Measurements from ENCODE around the gene GABRG3. TPM values are rescaled to one million over a fixed set of nuclear protein-coding genes. Genes with fewer than 3 reads are reported as not detected.

Gene GABRG3
- total RNA-seq, 1 donor from 2014 or later = 0.08 TPM

DNA sequence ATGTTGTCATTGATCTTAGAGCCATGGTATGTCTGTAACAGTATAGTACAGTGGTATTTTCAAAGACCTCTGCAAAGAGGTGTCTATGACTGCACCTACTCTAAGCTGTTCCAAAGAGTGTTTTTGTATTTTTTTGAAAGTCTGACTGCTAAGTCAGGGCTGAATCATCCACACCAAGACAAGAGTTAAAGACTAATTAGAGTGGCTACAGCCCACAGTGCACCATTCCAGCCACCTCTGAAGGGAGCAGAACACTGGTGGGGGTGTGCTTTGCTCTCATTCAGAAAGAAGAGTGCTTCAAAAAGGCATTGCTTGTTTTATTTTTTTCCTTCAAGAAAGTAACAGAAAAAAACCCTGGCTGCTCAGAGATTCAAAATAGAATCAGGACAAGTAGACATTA is 301.4 kb downstream of the GABRG3 start:
- TF ChIP-seq, protein P1, sequence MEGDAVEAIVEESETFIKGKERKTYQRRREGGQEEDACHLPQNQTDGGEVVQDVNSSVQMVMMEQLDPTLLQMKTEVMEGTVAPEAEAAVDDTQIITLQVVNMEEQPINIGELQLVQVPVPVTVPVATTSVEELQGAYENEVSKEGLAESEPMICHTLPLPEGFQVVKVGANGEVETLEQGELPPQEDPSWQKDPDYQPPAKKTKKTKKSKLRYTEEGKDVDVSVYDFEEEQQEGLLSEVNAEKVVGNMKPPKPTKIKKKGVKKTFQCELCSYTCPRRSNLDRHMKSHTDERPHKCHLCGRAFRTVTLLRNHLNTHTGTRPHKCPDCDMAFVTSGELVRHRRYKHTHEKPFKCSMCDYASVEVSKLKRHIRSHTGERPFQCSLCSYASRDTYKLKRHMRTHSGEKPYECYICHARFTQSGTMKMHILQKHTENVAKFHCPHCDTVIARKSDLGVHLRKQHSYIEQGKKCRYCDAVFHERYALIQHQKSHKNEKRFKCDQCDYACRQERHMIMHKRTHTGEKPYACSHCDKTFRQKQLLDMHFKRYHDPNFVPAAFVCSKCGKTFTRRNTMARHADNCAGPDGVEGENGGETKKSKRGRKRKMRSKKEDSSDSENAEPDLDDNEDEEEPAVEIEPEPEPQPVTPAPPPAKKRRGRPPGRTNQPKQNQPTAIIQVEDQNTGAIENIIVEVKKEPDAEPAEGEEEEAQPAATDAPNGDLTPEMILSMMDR (IDR thresholded peaks at IDR 0.05; ENCODE audit: insufficient read depth, low read length, poor library complexity, severe bottlenecking) = no peak
- H3K4me3 ChIP-seq (ENCODE audit: low read depth, low read length) = no peak overlapping the region
- DNase-seq (ENCODE audit: low read depth) = no peak
- no peaks in the 10 kb centered on the region for H3K27me3 ChIP-seq (ENCODE audit: control insufficient read depth, insufficient read depth, low read length)
- H3K36me3 ChIP-seq (ENCODE audit: control insufficient read depth, insufficient read depth, low read length) = no peaks in the 10 kb centered on the region

DNA sequence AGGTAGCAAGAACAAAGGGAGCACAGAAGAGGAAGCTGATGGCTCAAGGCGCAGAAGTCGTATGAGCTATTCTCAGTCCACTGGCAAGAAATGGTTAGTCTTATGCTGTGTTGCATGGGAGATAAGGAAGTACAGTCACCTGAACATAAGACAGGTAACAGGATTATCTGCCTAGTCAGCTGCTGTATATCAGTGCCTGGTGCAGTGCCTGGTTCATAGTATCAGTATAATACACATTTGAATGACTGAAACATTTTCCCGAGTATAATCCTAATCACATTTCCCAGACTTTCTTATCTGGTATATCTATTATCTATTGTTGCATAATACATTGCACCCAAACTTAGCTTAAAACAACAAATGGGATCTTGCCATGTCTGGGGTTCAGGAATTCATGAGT is 302.5 kb downstream of the GABRG3 start:
- Histone ChIP-seq H3K4me3 (ENCODE audit: low read depth, low read length) (no peak overlapping the region), H3K27me3 (ENCODE audit: control insufficient read depth, insufficient read depth, low read length) (no peaks in the 10 kb centered on the region), H3K36me3 (ENCODE audit: control insufficient read depth, insufficient read depth, low read length) (no peaks in the 10 kb centered on the region)
- DNase-seq (ENCODE audit: low read depth) = no peak
- TF ChIP-seq, protein P1 (IDR thresholded peaks at IDR 0.05; ENCODE audit: insufficient read depth, low read length, poor library complexity, severe bottlenecking) = no peak

DNA sequence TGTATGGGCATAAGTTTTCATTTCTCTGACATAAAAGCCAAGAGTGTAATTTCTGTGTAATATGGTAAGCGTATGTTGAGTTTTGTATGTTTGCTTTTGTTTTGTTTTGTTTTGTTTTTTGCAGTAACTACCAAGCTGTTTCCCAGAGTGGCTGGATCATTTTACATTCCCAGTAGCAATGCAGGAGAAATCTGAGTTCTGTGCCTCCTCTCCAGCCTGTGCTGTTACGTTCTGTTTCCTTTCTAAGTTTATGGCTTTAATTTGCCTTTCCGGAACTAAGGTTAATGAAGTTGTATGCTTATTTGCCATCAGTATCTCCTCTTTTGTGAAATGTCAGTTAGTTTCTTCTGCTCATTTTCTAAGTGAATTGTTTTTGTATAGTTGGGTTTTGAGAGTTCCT is 307.8 kb downstream of the GABRG3 start:
- Histone ChIP-seq H3K27me3 (ENCODE audit: control insufficient read depth, insufficient read depth, low read length) (no peaks in the 10 kb centered on the region), H3K4me3 (ENCODE audit: low read depth, low read length) (no peak overlapping the region), H3K36me3 (ENCODE audit: control insufficient read depth, insufficient read depth, low read length) (no peaks in the 10 kb centered on the region)
- DNase-seq (ENCODE audit: low read depth) = no peak
- TF ChIP-seq, protein P1 (IDR thresholded peaks at IDR 0.05; ENCODE audit: insufficient read depth, low read length, poor library complexity, severe bottlenecking) = no peak

DNA sequence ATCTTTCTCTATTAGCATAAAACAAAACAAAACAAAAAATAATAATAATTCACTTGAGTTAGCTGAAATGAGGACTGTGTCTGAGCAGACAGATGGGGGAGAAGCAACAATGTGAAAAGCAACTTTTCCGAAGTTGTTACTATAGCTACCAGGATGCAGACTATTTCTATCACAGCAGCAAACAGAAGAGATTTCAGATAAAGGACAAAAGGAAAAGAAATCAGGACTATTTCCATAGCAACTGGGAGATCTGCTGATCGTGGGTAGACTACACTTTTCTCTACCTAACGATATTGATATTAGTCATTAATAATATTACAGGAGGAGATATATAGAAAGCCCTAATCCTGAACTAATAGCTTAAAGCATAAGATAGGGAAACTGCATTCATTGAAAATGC is 321.7 kb downstream of the GABRG3 start:
- TF ChIP-seq, protein P1 (IDR thresholded peaks at IDR 0.05; ENCODE audit: insufficient read depth, low read length, poor library complexity, severe bottlenecking) = no peak
- Histone ChIP-seq H3K4me3 (ENCODE audit: low read depth, low read length) (no peak overlapping the region), H3K27me3 (ENCODE audit: control insufficient read depth, insufficient read depth, low read length) (no peaks in the 10 kb centered on the region), H3K36me3 (ENCODE audit: control insufficient read depth, insufficient read depth, low read length) (no peaks in the 10 kb centered on the region)
- DNase-seq (ENCODE audit: low read depth) = no peak

DNA sequence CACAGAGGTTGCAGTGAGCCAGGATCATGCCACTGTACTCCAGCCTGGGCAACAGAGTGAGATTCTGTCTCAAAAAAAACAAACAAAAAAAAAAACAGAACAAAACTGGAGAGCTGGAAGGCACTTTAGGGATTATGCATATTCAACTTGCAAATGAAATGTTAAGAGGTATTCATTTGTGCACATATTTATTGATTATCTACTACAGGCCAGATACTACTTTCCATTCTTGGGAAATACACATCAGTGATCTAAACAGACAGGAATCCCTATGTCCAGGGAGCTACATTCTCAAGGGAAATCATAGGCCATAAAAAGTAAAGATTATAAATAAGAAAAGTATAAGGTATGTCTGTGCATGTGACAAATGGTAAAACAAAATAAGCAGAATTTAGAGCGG is 322.6 kb downstream of the GABRG3 start:
- TF ChIP-seq, protein P1 (IDR thresholded peaks at IDR 0.05; ENCODE audit: insufficient read depth, low read length, poor library complexity, severe bottlenecking) = no peak
- Histone ChIP-seq H3K27me3 (ENCODE audit: control insufficient read depth, insufficient read depth, low read length) (no peaks in the 10 kb centered on the region), H3K4me3 (ENCODE audit: low read depth, low read length) (no peak overlapping the region), H3K36me3 (ENCODE audit: control insufficient read depth, insufficient read depth, low read length) (no peaks in the 10 kb centered on the region)
- DNase-seq (ENCODE audit: low read depth) = no peak

DNA sequence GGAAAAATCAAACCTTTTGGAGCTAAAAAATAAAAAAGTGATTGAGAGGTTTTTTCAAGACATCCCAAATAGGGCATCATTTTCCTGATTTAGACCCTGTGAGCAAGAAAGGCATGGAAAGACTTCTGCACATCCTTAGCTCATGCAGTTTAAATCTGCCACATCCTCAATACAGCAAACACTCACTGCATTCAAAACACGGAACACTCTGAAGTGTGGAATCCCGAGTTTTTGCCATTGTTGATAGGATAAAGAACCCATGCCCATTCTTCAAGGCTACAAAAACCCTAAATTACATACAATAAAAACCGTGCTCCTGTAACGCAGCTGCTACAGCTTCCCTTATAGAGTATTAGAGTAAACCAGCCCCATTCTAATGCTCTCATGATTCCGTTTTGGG is 346.8 kb downstream of the GABRG3 start:
- Histone ChIP-seq H3K36me3 (ENCODE audit: control insufficient read depth, insufficient read depth, low read length) (no peaks in the 10 kb centered on the region), H3K27me3 (ENCODE audit: control insufficient read depth, insufficient read depth, low read length) (no peaks in the 10 kb centered on the region), H3K4me3 (ENCODE audit: low read depth, low read length) (no peak overlapping the region)
- no peak for DNase-seq (ENCODE audit: low read depth)
- TF ChIP-seq, protein P1 (IDR thresholded peaks at IDR 0.05; ENCODE audit: insufficient read depth, low read length, poor library complexity, severe bottlenecking) = no peak
